Globus pallidus (tissue), 1 donor: Measurements from ENCODE around the gene MRPL33.
"Not testable (repeated sequence)": the region's sequence is repeated elsewhere in the genome, so short reads cannot be mapped to it uniquely, and the experiment has no call there.

Experiments
- DNase-seq: peaks from one replicate; pipeline ENCODE4 v3.0.0-alpha.2; 2015; ENCODE audit warnings: low spot score

MRPL33 gene

DNA sequence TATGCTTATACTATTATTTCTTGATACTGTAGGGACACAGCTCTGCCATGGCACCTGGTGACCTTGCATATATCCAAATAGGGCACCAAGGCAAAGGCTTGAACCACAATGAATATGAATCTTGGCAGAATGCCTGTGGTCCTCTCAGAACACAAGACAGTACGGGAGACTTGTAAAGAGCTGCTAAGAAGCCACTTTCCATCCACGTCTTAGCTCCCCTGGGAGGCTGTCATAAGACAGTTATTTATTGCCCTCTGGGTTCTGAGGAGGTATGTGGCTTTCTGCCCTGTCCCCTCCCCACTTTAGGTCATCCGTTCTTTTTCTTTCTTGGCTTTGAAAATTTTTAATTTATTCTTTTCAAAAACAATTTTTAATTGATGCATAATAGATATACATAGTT, 29.8 kb upstream of the MRPL33 start:
- DNase-seq: no peak

DNA sequence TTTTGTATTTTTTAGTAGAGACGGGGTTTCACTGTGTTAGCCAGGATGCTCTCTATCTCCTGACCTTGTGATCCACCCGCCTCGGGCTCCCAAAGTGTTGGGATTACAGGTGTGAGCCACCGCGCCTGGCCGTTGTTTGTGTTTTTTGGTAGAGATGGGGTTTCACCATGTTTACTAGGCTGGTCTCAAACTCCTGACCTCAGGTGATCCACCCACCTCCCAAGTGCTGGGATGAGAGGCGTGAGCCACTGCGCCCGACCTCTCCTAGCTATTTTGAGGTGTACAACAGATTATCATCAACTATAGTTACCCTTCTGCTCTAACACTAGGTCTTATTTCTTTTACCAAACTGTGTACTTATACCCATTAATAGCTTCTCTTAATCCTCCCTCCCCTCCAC, 28.9 kb upstream of the MRPL33 start:
- DNase-seq: no peak

DNA sequence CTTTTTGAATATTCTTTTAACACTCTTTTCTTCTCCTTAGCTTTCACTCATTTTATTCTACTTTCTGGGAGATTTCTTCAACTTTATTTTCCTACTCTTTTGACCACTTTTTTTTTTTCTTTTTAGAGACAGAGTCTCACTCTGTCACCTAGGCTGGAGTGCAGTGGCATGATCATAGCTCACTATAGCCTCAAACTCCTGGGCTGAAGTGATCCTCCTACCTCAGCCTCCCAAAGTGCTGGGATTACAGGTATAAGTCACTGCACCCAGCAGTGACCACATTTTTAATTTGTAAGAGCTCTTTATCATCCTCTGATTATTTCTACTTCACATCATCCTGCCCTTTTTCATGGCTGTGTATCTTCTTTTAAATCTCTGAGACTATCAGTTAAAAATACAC, 26.0 kb upstream of the MRPL33 start:
- DNase-seq: not testable (repeated sequence)

DNA sequence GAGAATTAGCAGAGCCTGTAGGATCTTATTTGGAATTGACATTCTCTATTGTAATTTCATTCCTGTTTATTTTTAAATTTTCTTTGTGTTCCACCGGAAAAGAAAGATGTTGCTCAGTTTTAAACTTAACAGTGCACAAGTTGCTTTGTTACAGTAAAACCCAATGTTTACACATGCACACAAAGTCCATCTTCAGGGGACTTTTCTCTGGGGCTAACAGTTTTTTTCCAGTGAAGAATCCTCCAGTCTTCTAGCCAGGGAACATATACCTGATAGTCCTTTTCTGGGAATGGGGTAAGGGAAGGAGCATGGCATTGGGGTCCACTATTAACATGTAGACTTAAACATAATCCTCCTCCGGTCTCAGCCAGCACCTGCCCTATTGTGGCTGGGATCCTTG, 25.2 kb upstream of the MRPL33 start:
- no peak for DNase-seq

DNA sequence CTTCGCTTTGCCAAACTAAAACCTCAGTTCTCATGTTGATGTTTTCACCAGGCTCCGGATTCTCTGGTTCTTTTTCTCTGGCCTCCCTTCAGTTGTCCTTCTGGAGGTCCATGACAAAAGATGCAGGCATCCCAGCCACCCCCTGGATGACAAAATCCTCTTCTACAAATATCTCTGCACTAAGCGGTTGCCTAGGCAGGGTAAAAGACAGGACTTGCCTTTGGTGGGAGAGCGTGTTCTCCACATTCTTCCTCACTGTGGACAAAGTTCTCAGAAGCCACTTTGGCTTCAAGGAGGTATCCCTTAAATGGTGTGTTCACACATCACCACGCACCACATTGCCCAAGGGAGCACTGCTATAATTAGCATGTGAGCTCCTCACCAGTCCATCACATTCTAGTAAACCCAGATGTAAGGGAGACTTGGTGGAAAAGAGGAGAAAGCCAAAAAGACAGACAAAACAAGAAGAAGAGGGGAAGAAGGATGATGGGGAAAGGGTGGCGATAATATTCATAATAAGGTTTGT, 23.6 kb upstream of the MRPL33 start:
- DNase-seq: no peak

DNA sequence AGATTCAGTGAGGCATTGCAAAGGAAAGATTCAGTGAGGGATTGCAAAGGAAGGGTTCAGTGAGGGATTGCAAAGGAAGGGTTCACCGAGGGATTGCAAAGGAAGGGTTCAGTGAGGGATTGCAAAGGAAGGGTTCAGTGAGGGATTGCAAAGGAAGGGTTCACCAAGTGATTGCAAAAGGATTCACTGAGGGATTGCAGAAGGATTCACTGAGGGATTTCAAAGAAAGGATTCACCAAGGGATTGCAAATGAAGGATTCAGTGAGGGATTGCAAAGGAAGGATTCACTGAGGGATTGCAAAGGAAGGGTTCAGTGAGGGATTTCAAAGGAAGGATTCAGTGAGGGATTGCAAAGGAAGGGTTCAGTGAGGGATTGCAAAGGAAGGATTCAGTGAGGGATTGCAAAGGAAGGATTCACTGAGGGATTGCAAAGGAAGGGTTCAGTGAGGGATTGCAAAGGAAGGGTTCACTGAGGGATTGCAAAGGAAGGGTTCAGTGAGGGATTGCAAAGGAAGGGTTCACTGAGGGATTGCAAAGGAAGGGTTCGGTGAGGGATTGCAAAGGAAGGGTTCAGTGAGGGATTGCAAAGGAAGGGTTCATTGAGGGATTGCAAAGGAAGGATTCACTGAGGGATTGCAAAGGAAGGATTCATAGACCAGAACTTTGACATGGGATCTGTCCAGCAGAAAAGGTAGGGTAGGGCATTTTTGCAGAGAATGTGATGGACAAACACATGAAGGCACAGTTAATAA, 22.5 kb upstream of the MRPL33 start:
- DNase-seq: not testable (repeated sequence)

DNA sequence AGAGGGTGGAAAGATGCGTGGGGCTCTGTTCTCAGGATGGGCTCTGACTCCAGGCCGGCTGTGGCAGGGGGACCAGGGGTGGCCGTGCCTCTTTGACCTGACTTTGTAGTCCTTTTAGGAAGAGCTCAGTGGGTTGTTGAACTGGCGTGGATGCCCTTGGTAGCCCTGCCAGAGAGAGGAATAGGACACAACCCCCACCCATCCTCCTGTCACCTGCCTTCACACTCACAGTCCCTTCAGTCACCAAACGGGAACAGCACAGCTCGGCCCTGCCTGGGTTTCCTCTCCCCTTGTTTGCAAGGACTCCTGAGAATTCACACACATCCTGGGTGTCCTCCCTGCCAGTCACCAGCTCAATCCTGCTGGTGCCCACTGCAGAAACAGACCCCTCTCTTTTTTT, 20.1 kb upstream of the MRPL33 start:
- no peak for DNase-seq

DNA sequence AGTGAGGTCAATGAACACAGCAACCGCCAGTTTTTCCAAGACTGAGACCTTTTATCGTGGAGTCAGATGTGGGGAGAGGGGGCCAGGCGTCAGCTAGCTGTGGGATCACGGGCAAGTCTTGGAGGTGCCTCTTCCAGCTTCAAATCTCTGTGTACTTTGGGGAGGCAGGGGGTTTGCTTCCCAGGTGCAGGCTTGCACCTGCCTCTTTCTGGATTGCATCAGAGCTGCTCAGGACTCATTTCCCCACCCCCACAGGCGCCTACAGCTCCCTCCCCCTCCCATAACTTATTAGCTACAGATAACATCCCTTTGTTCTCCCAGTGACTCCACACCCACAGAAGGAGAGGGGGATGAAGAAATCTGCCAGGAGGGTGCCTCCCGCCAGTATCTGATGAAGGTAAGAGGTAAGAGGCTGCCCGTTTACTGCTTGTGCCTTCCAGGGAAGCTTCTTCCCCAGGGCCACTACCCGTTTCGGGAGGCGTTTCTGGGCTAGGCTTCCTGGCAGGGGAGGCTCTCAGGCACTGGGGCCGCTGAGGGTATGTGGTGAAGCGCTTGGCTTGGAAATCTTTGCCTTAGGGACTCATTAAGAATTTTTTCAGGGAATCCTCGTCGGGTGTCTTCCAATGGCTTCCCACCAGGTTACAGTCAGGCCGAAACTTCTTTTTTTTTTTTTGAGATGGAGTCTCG, 18.8 kb upstream of the MRPL33 start:
- DNase-seq: no peak

DNA sequence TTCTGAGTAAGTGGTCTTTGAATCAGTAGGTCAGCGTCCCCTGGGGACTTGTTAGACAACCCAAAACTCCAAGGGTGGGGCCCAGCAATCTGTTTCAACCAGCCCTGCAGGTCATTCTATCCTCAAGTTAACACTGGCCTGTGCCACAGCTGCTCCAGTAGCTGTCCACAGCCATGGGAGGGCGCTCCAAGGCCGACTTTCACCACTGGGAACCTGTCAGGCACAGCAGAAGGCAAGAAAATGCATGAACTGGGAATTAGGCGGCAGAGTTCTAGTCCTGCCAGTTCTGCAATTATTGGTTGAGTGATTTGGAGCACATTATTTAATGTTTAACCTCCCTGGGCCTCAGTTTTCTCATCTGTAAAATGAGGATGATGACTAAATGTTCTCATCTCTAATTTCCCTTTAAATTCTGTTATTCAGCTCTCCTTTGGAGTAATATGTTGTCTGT, 17.4 kb upstream of the MRPL33 start:
- DNase-seq: no peak

DNA sequence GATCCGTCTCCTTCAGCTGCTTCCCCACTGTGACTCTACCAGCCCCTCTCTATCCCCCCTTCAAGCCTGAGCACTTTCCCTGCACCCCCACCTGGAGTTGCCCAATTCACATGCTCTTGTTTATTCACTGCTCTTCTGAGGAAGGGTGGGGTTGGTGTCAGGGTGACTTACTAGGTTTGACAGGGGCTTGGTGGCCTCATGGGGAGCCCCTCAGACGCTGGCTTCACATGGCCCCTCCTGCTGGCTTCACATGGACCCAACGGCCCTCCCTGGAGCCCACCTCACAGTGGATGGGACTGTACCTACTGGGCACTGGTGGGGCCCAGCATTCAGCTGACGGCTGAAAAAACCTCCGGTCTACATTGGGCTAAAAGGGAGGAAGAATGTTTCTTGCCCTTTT, 16.7 kb upstream of the MRPL33 start:
- no peak for DNase-seq

DNA sequence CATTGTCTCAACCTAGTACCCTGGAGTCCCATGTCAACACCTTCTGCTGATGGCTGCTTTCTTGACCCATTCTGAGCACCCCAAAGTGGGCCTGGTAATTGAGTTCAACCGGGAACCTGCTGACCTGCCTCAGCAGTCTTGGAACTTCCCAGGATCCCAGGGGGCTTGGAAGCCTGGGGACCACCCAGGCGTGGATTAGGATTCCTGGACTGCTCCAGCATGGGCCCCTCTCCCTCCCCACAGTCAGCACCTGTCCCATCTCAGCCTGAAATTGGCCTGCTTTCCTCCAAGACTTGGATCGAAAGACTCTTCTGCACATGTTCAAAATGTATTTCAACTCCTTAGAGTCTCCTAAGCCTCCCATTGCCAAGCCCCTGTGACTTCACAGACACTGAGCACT, 15.4 kb upstream of the MRPL33 start:
- no peak for DNase-seq

DNA sequence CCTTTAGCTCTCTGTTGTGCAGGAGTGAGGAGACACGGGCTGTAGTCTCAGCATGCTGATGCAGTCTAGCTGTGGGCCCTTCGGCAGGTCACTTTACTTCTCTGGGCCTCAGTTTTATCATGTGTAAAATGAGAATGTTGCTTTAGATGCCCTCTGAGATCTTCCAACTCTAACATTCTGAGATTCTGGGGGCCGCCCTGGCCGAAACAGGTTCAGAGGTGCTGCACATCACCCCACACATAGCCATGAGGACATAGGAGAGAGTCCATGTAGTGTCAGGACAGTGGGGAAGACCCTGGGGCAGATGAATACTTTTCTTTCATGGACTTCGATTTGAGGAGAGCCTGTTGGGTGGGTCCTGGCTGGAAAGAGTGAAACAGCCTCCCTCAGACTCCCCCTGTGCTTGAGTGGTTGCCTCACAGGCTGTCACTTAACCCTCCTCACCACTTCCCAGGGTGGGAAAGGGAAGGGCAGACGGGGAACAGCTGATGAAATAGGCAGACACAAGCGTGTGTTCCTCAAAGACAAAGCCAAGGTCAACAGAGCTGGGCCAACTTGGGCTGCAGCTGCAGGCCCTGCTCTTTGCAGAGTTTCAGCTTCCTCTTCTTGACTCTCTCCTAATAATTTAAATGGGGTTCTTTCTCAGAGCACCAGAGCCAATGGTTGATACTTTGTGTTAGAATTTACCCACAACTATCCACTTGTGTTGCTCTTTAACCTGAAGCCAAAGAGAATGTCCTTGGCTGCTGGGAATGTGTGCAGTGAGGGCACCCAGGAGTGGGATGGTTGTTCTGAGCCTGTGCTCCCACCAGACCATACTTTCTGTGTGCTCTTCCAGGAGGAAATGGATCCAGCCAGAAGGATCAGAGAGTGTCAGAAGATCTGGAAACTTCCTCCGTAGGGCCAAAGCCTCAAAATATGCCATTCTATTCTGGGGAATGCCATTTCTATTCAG, 14.7 kb upstream of the MRPL33 start:
- DNase-seq: no peak

DNA sequence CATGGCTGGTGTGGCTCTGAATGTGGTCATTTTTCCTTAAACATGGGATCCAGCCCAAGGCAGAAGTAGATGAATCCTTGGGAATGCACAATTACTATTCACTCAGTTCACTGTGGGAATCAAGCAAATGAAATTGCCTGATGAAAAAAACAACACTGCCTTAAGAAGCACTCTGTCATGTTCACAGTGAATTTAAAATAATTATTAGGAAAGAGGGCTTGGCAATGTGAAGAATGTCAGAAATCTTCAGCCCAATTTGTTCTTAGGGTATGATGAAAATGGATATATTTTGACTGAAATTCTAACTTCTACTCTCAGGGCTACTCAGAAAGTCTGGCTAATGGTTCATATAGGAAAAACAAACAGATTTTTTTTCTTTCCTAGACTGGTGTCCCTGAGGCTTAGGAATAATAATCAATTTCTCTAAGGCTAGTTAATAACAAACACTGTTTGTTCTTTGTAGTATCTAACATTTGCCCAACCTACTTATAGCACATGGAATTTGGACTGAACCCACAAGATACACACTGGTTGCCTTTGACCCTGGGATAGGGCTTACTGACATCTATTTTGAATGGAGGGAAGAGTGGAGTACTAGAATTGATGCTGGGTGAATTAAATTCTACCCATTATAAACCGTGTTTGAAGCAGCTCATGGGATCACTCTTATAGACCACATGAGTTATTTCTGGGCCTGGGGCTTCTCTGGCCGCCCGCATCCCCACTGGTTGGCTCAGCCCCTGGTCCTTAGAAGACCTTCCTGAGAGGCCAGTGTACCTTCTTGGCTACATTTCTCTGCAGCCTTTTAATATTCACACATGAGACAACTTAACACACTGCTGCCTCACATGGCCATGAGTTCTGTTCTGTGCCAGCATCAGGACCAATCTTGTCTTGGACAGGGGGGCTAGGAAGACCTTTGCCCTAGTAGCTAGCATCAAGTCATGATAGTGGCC, 8.3 kb upstream of the MRPL33 start:
- DNase-seq: no peak

DNA sequence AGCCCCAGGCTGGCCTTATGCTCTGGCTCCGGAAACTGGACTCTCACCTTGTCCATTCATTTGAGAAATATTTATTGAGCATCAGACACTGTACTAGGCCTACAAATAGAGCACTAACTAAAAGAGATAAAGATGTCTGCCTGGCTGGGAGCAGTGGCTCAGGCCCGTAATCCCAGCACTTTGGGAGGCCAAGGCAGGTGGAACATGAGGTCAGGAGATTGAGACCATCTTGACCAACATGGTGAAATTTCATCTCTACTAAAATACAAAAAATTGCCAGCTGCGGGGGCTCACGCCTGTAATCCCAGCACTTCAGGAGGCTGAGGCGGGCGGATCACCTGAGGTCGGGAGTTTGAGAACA, 7.6 kb upstream of the MRPL33 start:
- DNase-seq: no peak

DNA sequence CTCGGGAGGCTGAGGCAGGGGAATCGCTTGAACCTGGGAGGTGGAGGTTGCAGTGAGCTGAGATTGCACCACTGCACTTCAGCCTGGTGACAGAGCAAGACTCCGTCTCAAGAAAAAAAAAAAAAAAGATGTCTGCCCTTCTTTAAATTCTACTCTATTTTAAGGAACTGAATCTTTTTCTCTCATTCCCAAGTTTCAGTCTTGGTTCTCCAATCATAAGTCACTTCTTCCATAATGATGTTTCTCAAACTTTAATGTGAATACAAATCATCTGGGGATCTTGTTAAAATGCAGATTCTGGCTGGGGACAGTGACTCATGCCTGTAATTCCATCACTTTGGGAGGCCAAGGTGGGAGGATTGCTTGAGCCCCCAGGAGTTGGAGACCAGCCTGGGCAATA, 7.0 kb upstream of the MRPL33 start:
- DNase-seq: not testable (repeated sequence)

DNA sequence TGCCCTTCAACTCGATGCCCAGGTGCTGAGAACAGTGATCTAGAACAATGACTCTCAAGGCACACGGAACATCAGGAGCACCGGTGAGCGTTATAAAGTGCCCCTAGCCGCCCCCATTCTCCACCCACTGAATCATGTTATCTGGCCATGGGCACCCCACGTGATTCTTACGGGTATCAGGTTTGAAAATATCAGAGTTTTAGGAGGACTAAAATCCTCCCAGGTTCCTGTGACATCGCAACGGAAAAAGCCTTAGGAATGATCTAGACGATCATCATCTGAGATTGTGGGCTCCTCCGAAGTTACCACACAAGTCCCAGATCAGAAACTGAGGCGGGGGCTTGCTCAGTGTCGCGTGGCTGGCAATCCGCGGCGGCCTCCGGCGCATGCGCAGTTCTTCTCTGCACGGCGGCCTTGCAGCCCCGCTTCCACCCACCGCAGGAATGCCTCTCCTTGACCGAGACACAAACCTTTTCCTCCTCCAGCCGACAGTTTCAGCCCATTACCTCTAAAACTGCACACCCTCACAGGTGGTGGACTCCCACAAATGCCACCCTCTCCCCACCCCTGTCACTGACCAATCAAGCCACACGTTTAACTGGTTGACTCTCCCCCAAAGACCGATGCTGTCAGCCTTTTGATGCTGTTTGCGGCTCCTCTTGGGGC, 5.8 kb upstream of the MRPL33 start:
- DNase-seq: no peak

DNA sequence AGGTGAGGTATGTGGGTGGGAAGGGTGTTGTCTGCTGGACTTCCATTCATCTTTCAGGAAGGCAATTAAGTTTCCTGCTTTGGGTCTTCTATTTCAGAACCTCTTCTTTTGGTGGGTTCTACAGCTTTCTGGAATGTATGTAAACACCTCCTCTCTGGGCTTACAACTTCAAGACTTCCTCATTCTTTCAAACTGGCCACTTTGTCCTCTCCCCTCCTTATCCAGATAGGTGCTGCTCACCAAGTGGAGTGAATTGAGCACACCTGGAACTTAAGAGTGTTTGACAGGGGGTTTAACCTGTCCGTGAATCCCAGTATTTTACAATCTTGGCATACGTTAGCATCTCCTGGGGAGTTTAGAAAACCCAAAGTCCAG, 5.2 kb upstream of the MRPL33 start:
- DNase-seq: no peak

DNA sequence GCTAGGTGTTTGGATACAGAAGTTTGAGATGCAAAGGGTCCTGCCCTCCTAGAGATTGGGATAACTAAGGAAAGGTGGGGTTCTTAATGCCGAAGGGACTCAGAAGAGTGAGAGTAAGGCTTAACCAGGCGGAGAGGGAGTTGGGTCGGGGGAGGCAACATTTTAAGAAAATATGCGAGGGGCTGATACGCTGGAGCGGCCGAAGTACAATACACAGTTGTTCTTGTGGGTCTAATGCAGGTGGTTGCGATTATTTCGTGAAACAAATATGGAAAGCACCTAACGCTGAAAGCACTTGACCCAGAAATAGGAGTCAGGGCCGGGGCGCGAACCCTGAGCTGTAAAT, 344 bp upstream of the MRPL33 start:
- DNase-seq: no peak

DNA sequence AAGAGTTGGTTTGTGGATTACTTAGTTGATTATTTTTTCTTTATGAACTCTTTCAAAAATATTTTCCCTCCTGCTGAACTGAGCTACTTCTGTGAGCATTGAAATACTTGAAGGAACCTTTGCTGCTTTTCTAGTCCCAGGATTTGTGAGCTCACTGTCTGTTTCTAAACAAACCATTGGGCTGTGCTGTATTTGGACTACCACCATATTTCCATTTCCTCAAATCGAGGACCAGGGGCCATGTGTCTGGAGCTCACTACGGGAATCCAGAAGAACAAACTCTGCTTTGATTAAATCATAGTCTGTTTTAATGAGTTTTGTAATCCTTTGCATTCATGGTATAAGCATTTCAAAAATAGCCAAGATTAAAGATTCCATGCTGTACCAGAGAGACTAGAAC, 1.3 kb downstream of the MRPL33 start:
- no peak for DNase-seq

DNA sequence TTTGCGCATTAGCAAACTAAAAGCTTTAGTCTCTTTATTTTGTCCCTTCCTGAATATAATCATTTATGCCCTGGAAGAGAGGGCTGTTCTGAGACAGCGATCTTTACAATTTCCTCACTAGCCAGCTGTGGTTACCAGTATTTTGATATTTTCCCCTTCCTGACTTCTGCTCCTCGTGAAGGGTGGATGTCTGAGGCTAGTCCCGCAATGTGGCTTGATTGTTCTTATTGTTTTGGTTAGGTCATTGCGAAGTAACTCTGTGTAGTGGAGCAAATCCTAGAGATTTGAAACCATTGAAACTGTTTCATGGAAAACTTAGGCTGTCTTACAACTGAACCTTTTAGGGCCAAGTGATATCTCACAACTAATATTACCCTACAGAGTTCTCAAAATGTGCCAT, 2.4 kb downstream of the MRPL33 start:
- DNase-seq: no peak

DNA sequence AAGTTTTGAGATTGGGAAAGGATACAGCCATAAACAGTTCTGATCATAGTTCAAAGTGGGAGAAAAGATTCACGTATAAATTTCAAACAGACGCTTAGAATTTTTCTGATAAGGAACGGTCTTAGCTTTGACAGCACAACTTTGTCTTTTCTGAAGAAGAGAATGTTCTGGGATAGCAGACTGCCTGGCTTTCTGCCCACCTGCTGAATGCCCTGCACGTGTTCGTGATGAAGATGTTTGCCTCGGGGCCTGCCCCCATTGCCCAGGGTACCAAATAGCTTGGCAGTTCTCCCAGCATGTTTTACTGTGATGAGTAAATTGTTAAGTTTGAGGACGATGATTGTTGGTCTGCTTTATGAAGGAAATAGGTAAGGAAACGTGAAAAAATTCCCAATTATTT, 4.6 kb downstream of the MRPL33 start:
- DNase-seq: no peak
